Central memory CD4-positive, alpha-beta T cell (primary cell): ENCODE measurements around the gene LKAAEAR1.

Experiments
- DNase-seq: peaks from one replicate; pipeline ENCODE4 v3.0.0; 2022

The LKAAEAR1 gene

GRCh38 chr20:64077876-64078551, 6.2 kb downstream of the LKAAEAR1 start:
- peak; percentile 73 for DNase-seq

- DNase-seq = no peak
These were observed 6.7 kb downstream of the LKAAEAR1 start for GRCh38 chr20:64077541-64077875.

GRCh38 chr20:64077094-64077493, 7.1 kb downstream of the LKAAEAR1 start:
- DNase-seq = peak; percentile 33

- no peak for DNase-seq
These were observed 7.9 kb downstream of the LKAAEAR1 start for GRCh38 chr20:64076061-64076997.

GRCh38 chr20:64075556-64075955, 8.6 kb downstream of the LKAAEAR1 start:
- DNase-seq = no peak

GRCh38 chr20:64074963-64075362, 9.2 kb downstream of the LKAAEAR1 start:
- DNase-seq = no peak

GRCh38 chr20:64074184-64074789, 9.9 kb downstream of the LKAAEAR1 start:
- no peak for DNase-seq

- no peak for DNase-seq
These were observed 10.6 kb downstream of the LKAAEAR1 start for GRCh38 chr20:64073476-64074183.

GRCh38 chr20:64072498-64073063, 11.6 kb downstream of the LKAAEAR1 start:
- no peak for DNase-seq

GRCh38 chr20:64071341-64072332, 12.6 kb downstream of the LKAAEAR1 start:
- no peak for DNase-seq

GRCh38 chr20:64070244-64070993, 13.8 kb downstream of the LKAAEAR1 start:
- DNase-seq = no peak

GRCh38 chr20:64069614-64070243, 14.5 kb downstream of the LKAAEAR1 start:
- no peak for DNase-seq

GRCh38 chr20:64069209-64069613, 15.0 kb downstream of the LKAAEAR1 start:
- DNase-seq = no peak

- no peak for DNase-seq
These were observed 15.6 kb downstream of the LKAAEAR1 start for GRCh38 chr20:64068386-64069208.

GRCh38 chr20:64067733-64068307, 16.4 kb downstream of the LKAAEAR1 start:
- DNase-seq = no peak

- DNase-seq = no peak
These were observed 17.1 kb downstream of the LKAAEAR1 start for GRCh38 chr20:64067005-64067632.

- DNase-seq = peak; percentile 78
These were observed 18.2 kb downstream of the LKAAEAR1 start for GRCh38 chr20:64065974-64066343.
